ENCODE results near the gene PAFAH1B2.
"Not testable (repeated sequence)": the region's sequence is repeated elsewhere in the genome, so short reads cannot be mapped to it uniquely, and the experiment has no call there.

DNA sequence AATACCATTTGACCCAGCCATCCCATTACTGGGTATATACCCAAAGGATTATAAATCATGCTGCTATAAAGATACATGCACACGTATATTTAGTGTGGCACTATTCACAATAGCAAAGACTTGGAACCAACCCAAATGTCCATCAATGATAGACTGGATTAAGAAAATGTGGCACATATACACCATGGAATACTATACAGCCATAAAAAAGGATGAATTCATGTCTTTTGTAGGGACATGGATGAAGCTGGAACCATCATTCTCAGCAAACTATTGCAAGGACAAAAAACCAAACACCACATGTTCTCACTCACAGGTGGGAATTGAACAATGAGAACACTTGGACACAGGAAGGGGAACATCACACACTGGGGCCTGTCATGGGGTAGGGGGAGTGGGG lies 31.1 kb upstream of the PAFAH1B2 start:
- TF ChIP-seq, protein P1, sequence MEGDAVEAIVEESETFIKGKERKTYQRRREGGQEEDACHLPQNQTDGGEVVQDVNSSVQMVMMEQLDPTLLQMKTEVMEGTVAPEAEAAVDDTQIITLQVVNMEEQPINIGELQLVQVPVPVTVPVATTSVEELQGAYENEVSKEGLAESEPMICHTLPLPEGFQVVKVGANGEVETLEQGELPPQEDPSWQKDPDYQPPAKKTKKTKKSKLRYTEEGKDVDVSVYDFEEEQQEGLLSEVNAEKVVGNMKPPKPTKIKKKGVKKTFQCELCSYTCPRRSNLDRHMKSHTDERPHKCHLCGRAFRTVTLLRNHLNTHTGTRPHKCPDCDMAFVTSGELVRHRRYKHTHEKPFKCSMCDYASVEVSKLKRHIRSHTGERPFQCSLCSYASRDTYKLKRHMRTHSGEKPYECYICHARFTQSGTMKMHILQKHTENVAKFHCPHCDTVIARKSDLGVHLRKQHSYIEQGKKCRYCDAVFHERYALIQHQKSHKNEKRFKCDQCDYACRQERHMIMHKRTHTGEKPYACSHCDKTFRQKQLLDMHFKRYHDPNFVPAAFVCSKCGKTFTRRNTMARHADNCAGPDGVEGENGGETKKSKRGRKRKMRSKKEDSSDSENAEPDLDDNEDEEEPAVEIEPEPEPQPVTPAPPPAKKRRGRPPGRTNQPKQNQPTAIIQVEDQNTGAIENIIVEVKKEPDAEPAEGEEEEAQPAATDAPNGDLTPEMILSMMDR (conservative IDR thresholded peaks at IDR 0.05): not testable (repeated sequence)
- not testable (repeated sequence) for TF ChIP-seq EZH2 (IDR thresholded peaks at IDR 0.05; ENCODE audit: low read depth)
